Heart right ventricle (tissue), 16 donors: ENCODE data around the gene HSD11B2. TPM values are rescaled to one million over a fixed set of nuclear protein-coding genes. Genes with fewer than 3 reads are reported as not detected.

Source experiments
- ATAC-seq, 8 donors: fragments of 200-7000 bp; cut with Tn5 transposase; one replicate each; pipeline ENCODE4 v1.9.1; 2020; ENCODE audit warnings: mild to moderate bottlenecking in 8 of 8, moderate library complexity in 8 of 8, moderate number of reproducible peaks in 1 of 8
- DNase-seq, 2 donors: peaks; one replicate each; pipeline ENCODE4 v3.0.0-alpha.2; 2020
- H3K27ac ChIP-seq, 10 donors: fragments of 200-600 bp; sonication (generic) in 2 of 10; one replicate each; pipeline versions ENCODE4 v1.5.0 to v1.8.0; 2020 to 2022; ENCODE audit warnings: mild to moderate bottlenecking in 3 of 10
- H3K27me3 ChIP-seq, 7 donors: fragments of 200-600 bp; one replicate each; pipeline ENCODE4 v1.8.0; 2021 to 2022; ENCODE audit warnings: mild to moderate bottlenecking in 2 of 7
- H3K36me3 ChIP-seq, 9 donors: fragments of 200-600 bp; sonication (generic) in 1 of 9; one replicate each; pipeline versions ENCODE4 v1.5.0 to v1.8.0; 2020 to 2022; ENCODE audit warnings: mild to moderate bottlenecking in 2 of 9
- H3K4me1 ChIP-seq, 9 donors: fragments of 200-600 bp; sonication (generic) in 1 of 9; one replicate each; pipeline versions ENCODE4 v1.5.0 to v1.8.0; 2020 to 2022; ENCODE audit warnings: mild to moderate bottlenecking in 4 of 9
- H3K4me3 ChIP-seq, 10 donors: fragments of 200-600 bp; sonication (generic) in 2 of 10; one replicate each; pipeline versions ENCODE4 v1.5.0 to v1.8.0; 2020 to 2022; ENCODE audit warnings: mild to moderate bottlenecking in 7 of 10, moderate library complexity in 2 of 10
- H3K9me3 ChIP-seq, 11 donors: fragments of 200-600 bp in 10 of 11; sonication (generic) in 2 of 11; one replicate each; pipeline versions ENCODE4 v1.5.0 to v1.8.0; 2013 to 2022; ENCODE audit warnings: mild to moderate bottlenecking in 2 of 11, control low read depth in 1 of 11, moderate library complexity in 1 of 11
- CTCF ChIP-seq, 9 donors: fragments of 200-600 bp; sonication (generic) in 2 of 9; IDR thresholded peaks; one replicate each; pipeline versions ENCODE4 v1.5.0 to v1.8.0; 2021 to 2022; ENCODE audit warnings: antibody characterized with exemption in 9 of 9, mild to moderate bottlenecking in 5 of 9, moderate library complexity in 1 of 9
- WGBS, 2 donors: extraction: QIAGEN DNeasy Blood & Tissue Kit; methylation state at CpG; one replicate each; pipeline ENCODE4 v1.1.7; 2013; ENCODE audit warnings: inconsistent platforms in 1 of 2; 5-methylcytosine and 5-hydroxymethylcytosine counted together
- intact Hi-C, 10 donors: fragments of 100-400 bp; cut with DNase I; formaldehyde crosslinking; loops; one replicate each; pipeline versions ENCODE4 v1.11.1 to v1.14.2; 2022
- polyA plus RNA-seq, 2 donors: library from polyadenylated mRNA; stranded (reverse); fragments of 200-250 nt; gene quantifications; one replicate each; pipeline ENCODE4 v1.2.3, GENCODE V29; 2013
- total RNA-seq, 10 donors: library from RNA; stranded (reverse); fragmentation: NEBNext Ultra II Directional in 3 of 10; extraction: Animal tissue kit (Norgen Biotek cat#: 25700) in 3 of 10; gene quantifications; one replicate each; pipeline versions ENCODE4 v1.2.1 to v1.2.4, GENCODE V29; 2021 to 2023
- donor health status: Arrhythmogenic right ventricular cardiomyopathy.
- donor health status: ischemic (EF 13 %, LVEDD 7.1; RV severe dilation, severe dysfunction).
- donor health status: healthy with polysubstance abuse.
- donor health status: DM: no; HTN: yes; CAD: no.
- donor health status: DM: no; HTN: no; CAD: no.
- donor health status: ischemic (EF 25% LVEDD 6.9; RV normal size, moderate dysfunction).
- donor health status: ischemic (EF 25% LVEDD 5.7; RV mildly dilated, moderate dysfunction).
- donor health status: healthy.
- donor health status: DM: yes; HTN: yes; CAD: no.
- donor health status: Ischemic cardiomyopathy.
- donor health status: ischemic (EF 35%, LVEDD 5.7; RV mildly dilated, moderate dysfunction).
- donor health status: nonischemic (EF 11% LVEDD 7.7; RV severe dilation, severe dysfunction).
- donor health status: DM: yes; HTN: yes; CAD: no.
- donor health status: PGD.
- donor health status: ischemic (EF 29% LVEDD 5.4; RV normal size, mild dysfunction).
- donor health status: nonischemic (EF 23%, LVEDD 6.1; RV moderate dilation, normal function).

The HSD11B2 gene
- total and polyA plus RNA-seq, 12 donors: 0.16 to 1.4 (median 0.51) TPM; not detected in 1

GRCh38 chr16:67407788-67408452, 23.0 kb upstream of the HSD11B2 start:
- Histone ChIP-seq H3K27ac (no peak overlapping the region), H3K36me3 (no peaks in the 10 kb centered on the region), H3K27me3 (no peaks in the 10 kb centered on the region), H3K4me1 (peaks cover 11 to 39% (median 22%) of the 10 kb centered on the region in 9 donors), H3K9me3 (no peaks in the 10 kb centered on the region), H3K4me3 (no peak overlapping the region)
- no peak for TF ChIP-seq CTCF (IDR thresholded peaks at IDR 0.05)
- ATAC-seq (no peak), DNase-seq (no peak)
- WGBS, 2 donors: 85 to 91% methylated on average over 6 of the region's 6 CpGs
- intact Hi-C loops: loop anchor here in 2 of 10 donors (5.0 to 10.0 kb wide), 2 partner anchors 41 to 143 kb away; no protein-coding TSS in a partner anchor

GRCh38 chr16:67409631-67410030, 21.3 kb upstream of the HSD11B2 start:
- Histone ChIP-seq H3K4me1 (peaks cover 11 to 45% (median 27%) of the 10 kb centered on the region in 9 donors), H3K9me3 (no peaks in the 10 kb centered on the region), H3K27ac (no peak overlapping the region), H3K36me3 (no peaks in the 10 kb centered on the region), H3K27me3 (no peaks in the 10 kb centered on the region), H3K4me3 (no peak overlapping the region)
- DNase-seq (no peak), ATAC-seq (no peak)
- no peak for TF ChIP-seq CTCF (IDR thresholded peaks at IDR 0.05)
- 85 to 92% methylated on average over 9 of the region's 9 CpGs for WGBS, 2 donors
- intact Hi-C loops: loop anchor here in 2 of 10 donors (5.0 to 10.0 kb wide), 3 partner anchors 42 to 145 kb away; partner anchors contain the start of gene PLEKHG4 (in 1 of the 2)

GRCh38 chr16:67411339-67411738, 19.6 kb upstream of the HSD11B2 start:
- Histone ChIP-seq H3K9me3 (no peaks in the 10 kb centered on the region), H3K4me1 (peaks cover 4 to 43% (median 22%) of the 10 kb centered on the region in 9 donors), H3K36me3 (no peaks in the 10 kb centered on the region), H3K27ac (no peak overlapping the region), H3K4me3 (no peak overlapping the region), H3K27me3 (peaks cover 0 to 5% (median 0%) of the 10 kb centered on the region in 7 donors)
- intact Hi-C loops: loop anchor here in 1 of 10 donors (10.0 kb wide), 1 partner anchor 137 kb away; the partner anchor contains the start of gene PLEKHG4
- TF ChIP-seq CTCF (IDR thresholded peaks at IDR 0.05): no peak
- WGBS, 2 donors: 93 to 95% methylated on average over 3 of the region's 3 CpGs
- ATAC-seq: no peak
- no peak for DNase-seq

- 42 to 51% methylated on average over 2 of the region's 2 CpGs for WGBS, 2 donors
- Histone ChIP-seq H3K9me3 (no peaks in the 10 kb centered on the region), H3K4me3 (no peak overlapping the region), H3K27me3 (peaks cover 0 to 9% (median 0%) of the 10 kb centered on the region in 7 donors), H3K36me3 (no peaks in the 10 kb centered on the region), H3K4me1 (peaks cover 0 to 39% (median 19%) of the 10 kb centered on the region in 9 donors), H3K27ac (no peak overlapping the region)
- ATAC-seq (no peak), DNase-seq (no peak)
- TF ChIP-seq CTCF (IDR thresholded peaks at IDR 0.05): no peak
- intact Hi-C loops: loop anchor here in 1 of 10 donors (10.0 kb wide), 1 partner anchor 137 kb away; the partner anchor contains the start of gene PLEKHG4
Measured at GRCh38 chr16:67412294-67412693, 18.6 kb upstream of the HSD11B2 start.
